HepG2 (cell line): ENCODE measurements around the gene ANKZF1. TPM values are rescaled to one million over a fixed set of nuclear protein-coding genes. Genes with fewer than 3 reads are reported as not detected.

Experiments used
- ATF7 ChIP-seq, 2 experiments: fragments of 450-650 bp in 1 of 2; sonication (generic) in 1 of 2; formaldehyde crosslinking in 1 of 2; IDR thresholded peaks; 2 replicates each; pipeline versions ENCODE4 v1.4.0 to v1.6.1; 2016 to 2020; ENCODE audit warnings: antibody characterized with exemption in 1 of 2, mild to moderate bottlenecking in 1 of 2, missing genetic modification reagents in 1 of 2
- HMGA1 ChIP-seq: sonication (generic); formaldehyde crosslinking; conservative IDR thresholded peaks from 2 replicates; pipeline ENCODE4 v1.4.0; 2020; ENCODE audit warnings: missing genetic modification reagents
- MEF2D ChIP-seq: sonication (generic); formaldehyde crosslinking; IDR thresholded peaks from 2 replicates; pipeline ENCODE4 v1.5.1; 2020; ENCODE audit warnings: mild to moderate bottlenecking, missing genetic modification reagents
- NAIF1 ChIP-seq: sonication (generic); formaldehyde crosslinking; IDR thresholded peaks from 2 replicates; pipeline ENCODE4 v1.5.0; 2020; ENCODE audit warnings: mild to moderate bottlenecking, missing genetic modification reagents, borderline replicate concordance
- NCOA2 ChIP-seq: sonication (generic); formaldehyde crosslinking; IDR thresholded peaks from 2 replicates; pipeline ENCODE4 v1.8.0; 2022; ENCODE audit warnings: inconsistent platforms
- SATB2 ChIP-seq: sonication (generic); formaldehyde crosslinking; IDR thresholded peaks from 2 replicates; pipeline ENCODE4 v1.5.0; 2020; ENCODE audit warnings: missing genetic modification reagents
- SMAD3 ChIP-seq: sonication (generic); formaldehyde crosslinking; IDR thresholded peaks from 2 replicates; pipeline ENCODE4 v1.4.0; 2020; ENCODE audit warnings: missing genetic modification reagents
- XRCC5 ChIP-seq: fragments of 200-400 bp; formaldehyde crosslinking; optimal IDR thresholded peaks from 2 replicates; pipeline ENCODE3; 2017; ENCODE audit warnings: mild to moderate bottlenecking, low read length
- ZGPAT ChIP-seq: IDR thresholded peaks from 2 replicates; pipeline ENCODE4 v1.6.1; 2016; ENCODE audit warnings: mild to moderate bottlenecking
- ZNF138 ChIP-seq: sonication (generic); formaldehyde crosslinking; IDR thresholded peaks from 2 replicates; pipeline ENCODE4 v1.5.0; 2020; ENCODE audit warnings: mild to moderate bottlenecking, low read depth, missing genetic modification reagents
- ZNF205 ChIP-seq: IDR thresholded peaks from 2 replicates; pipeline ENCODE4 v1.6.1; 2018; ENCODE audit warnings: missing biosample characterization, missing genetic modification reagents
- ZNF460 ChIP-seq: sonication (generic); formaldehyde crosslinking; IDR thresholded peaks from 2 replicates; pipeline ENCODE4 v1.5.1; 2020; ENCODE audit warnings: missing genetic modification reagents, mild to moderate bottlenecking, borderline replicate concordance
- ZNF503 ChIP-seq: sonication (generic); formaldehyde crosslinking; IDR thresholded peaks from 2 replicates; pipeline ENCODE4 v1.4.0; 2020; ENCODE audit warnings: missing genetic modification reagents
- ZNF558 ChIP-seq: sonication (generic); formaldehyde crosslinking; IDR thresholded peaks from 2 replicates; pipeline ENCODE4 v1.9.0; 2022; ENCODE audit warnings: mild to moderate bottlenecking, missing genetic modification reagents, borderline replicate concordance
- ZNF580 ChIP-seq: IDR thresholded peaks from 2 replicates; pipeline ENCODE4 v1.6.1; 2016; ENCODE audit warnings: low read depth, borderline replicate concordance
- ZNF780A ChIP-seq: sonication (generic); formaldehyde crosslinking; IDR thresholded peaks from 2 replicates; pipeline ENCODE4 v1.8.0; 2022; ENCODE audit warnings: mild to moderate bottlenecking, missing genetic modification reagents, moderate library complexity
- polyA plus RNA-seq, 8 experiments: library from polyadenylated mRNA; depleted of rRNA in 3 of 8; stranded (reverse) in 7 of 8; unstranded in 1 of 8; fragments of >200 nt; fragmentation: Illumina TruSeq in 4 of 8; extraction: Trizol in 4 of 8; gene quantifications; 2 replicates each; pipeline versions ENCODE4 v1.2.1 to v1.2.3, GENCODE V29; 2011 to 2016; ENCODE audit warnings: low read depth in 4 of 8, missing spikeins in 1 of 8, mixed read lengths in 1 of 8; ENCODE audit not compliant: insufficient read depth in 1 of 8
- total RNA-seq, 5 experiments: library from RNA; depleted of rRNA; stranded (reverse); fragments of >200 nt; fragmentation: Illumina TruSeq; extraction: Trizol; gene quantifications; 2 replicates each; pipeline ENCODE4 v1.2.3, GENCODE V29; 2016; ENCODE audit warnings: low read depth in 1 of 5
- TF ChIP-seq, protein P1 (sequence below), 2 experiments: fragments of 450-650 bp in 1 of 2; sonication (generic) in 1 of 2; formaldehyde crosslinking; IDR thresholded peaks; 2 replicates each; pipeline versions ENCODE4 v1.5.0 to v1.8.0; 2020 to 2022; ENCODE audit warnings: mild to moderate bottlenecking in 1 of 2, missing genetic modification reagents in 1 of 2
- TF ChIP-seq, protein P2 (sequence below): sonication (generic); formaldehyde crosslinking; IDR thresholded peaks from 2 replicates; pipeline ENCODE4 v1.4.0; 2020; ENCODE audit warnings: missing genetic modification reagents

ANKZF1 gene
- total and polyA plus RNA-seq, 2 of the 13 experiments (the other 11 are each of a cell fraction or from before 2014, with no cell fraction given): 25.3 to 128 TPM

GRCh38 chr2:219279151-219279915 is 49.7 kb downstream of the ANKZF1 start, which contains the start of gene DNAJB2 (continued):
- TF ChIP-seq SATB2 (CRISPR knock-in tag): peak; percentile 36; the same call in 1 of the 2 replicates
- TF ChIP-seq NAIF1 (CRISPR knock-in tag): peak; percentile 91
- no peak for TF ChIP-seq ZNF460 (CRISPR knock-in tag)
- TF ChIP-seq, protein P1, sequence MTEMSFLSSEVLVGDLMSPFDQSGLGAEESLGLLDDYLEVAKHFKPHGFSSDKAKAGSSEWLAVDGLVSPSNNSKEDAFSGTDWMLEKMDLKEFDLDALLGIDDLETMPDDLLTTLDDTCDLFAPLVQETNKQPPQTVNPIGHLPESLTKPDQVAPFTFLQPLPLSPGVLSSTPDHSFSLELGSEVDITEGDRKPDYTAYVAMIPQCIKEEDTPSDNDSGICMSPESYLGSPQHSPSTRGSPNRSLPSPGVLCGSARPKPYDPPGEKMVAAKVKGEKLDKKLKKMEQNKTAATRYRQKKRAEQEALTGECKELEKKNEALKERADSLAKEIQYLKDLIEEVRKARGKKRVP (CRISPR knock-in tag; IDR thresholded peaks at IDR 0.05): 0 out of 4 replicates have a peak, but pooled peaks of 1 of the 2 experiments have one; percentile 63
- TF ChIP-seq SMAD3: peak; percentile 90
- TF ChIP-seq ATF7 (IDR thresholded peaks at IDR 0.05): peak; percentile 54
- TF ChIP-seq ATF7 (CRISPR knock-in tag; IDR thresholded peaks at IDR 0.05): peak; percentile 86; the same call in 1 of the 2 replicates
- TF ChIP-seq, protein P2, sequence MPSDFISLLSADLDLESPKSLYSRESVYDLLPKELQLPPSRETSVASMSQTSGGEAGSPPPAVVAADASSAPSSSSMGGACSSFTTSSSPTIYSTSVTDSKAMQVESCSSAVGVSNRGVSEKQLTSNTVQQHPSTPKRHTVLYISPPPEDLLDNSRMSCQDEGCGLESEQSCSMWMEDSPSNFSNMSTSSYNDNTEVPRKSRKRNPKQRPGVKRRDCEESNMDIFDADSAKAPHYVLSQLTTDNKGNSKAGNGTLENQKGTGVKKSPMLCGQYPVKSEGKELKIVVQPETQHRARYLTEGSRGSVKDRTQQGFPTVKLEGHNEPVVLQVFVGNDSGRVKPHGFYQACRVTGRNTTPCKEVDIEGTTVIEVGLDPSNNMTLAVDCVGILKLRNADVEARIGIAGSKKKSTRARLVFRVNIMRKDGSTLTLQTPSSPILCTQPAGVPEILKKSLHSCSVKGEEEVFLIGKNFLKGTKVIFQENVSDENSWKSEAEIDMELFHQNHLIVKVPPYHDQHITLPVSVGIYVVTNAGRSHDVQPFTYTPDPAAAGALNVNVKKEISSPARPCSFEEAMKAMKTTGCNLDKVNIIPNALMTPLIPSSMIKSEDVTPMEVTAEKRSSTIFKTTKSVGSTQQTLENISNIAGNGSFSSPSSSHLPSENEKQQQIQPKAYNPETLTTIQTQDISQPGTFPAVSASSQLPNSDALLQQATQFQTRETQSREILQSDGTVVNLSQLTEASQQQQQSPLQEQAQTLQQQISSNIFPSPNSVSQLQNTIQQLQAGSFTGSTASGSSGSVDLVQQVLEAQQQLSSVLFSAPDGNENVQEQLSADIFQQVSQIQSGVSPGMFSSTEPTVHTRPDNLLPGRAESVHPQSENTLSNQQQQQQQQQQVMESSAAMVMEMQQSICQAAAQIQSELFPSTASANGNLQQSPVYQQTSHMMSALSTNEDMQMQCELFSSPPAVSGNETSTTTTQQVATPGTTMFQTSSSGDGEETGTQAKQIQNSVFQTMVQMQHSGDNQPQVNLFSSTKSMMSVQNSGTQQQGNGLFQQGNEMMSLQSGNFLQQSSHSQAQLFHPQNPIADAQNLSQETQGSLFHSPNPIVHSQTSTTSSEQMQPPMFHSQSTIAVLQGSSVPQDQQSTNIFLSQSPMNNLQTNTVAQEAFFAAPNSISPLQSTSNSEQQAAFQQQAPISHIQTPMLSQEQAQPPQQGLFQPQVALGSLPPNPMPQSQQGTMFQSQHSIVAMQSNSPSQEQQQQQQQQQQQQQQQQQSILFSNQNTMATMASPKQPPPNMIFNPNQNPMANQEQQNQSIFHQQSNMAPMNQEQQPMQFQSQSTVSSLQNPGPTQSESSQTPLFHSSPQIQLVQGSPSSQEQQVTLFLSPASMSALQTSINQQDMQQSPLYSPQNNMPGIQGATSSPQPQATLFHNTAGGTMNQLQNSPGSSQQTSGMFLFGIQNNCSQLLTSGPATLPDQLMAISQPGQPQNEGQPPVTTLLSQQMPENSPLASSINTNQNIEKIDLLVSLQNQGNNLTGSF (CRISPR knock-in tag): peak; percentile 71; the same call in 1 of the 2 replicates
- TF ChIP-seq ZNF503: peak; percentile 65; the same call in 1 of the 2 replicates
- TF ChIP-seq ZNF558: peak; percentile 97; the same call in 1 of the 2 replicates
- no peak for TF ChIP-seq HMGA1
- TF ChIP-seq ZGPAT (CRISPR knock-in tag): peak; percentile 95
- TF ChIP-seq NCOA2 (CRISPR knock-in tag): peak; percentile 60
- TF ChIP-seq ZNF580 (CRISPR knock-in tag): 0 out of 2 replicates have a peak, but pooled peaks have one; percentile 64
- TF ChIP-seq ZNF138: peak; percentile 40; the same call in 1 of the 2 replicates
- TF ChIP-seq ZNF205 (CRISPR knock-in tag): peak; percentile 83; the same call in 1 of the 2 replicates
- no peak for TF ChIP-seq ZNF780A
- peak; percentile 100 for TF ChIP-seq MEF2D
- peak; percentile 75 for TF ChIP-seq XRCC5
